Measurements from ENCODE around the gene MAGI2. TPM values are rescaled to one million over a fixed set of nuclear protein-coding genes. Genes with fewer than 3 reads are reported as not detected.

The MAGI2 gene
- total and polyA plus RNA-seq, 2 of the 13 experiments (the other 11 are each of a cell fraction or from before 2014, with no cell fraction given) = 1.5 to 3.8 TPM

- TF ChIP-seq SNAPC4 (CRISPR knock-in tag; IDR thresholded peaks at IDR 0.05) = no peak
- no peak for TF ChIP-seq CENPBD1 (CRISPR knock-in tag; IDR thresholded peaks at IDR 0.05; ENCODE audit: borderline replicate concordance, low read depth)
- TF ChIP-seq JUN (CRISPR knock-in tag; IDR thresholded peaks at IDR 0.05) = no peak
- TF ChIP-seq ZBTB26 (CRISPR knock-in tag; IDR thresholded peaks at IDR 0.05; ENCODE audit: borderline replicate concordance) = no peak
- no peak for TF ChIP-seq ZNF225 (CRISPR knock-in tag; IDR thresholded peaks at IDR 0.05)
- no peak for TF ChIP-seq ZNF687 (CRISPR knock-in tag; IDR thresholded peaks at IDR 0.05)
- TF ChIP-seq AFF4 (CRISPR knock-in tag; IDR thresholded peaks at IDR 0.05) = no peak
- no peak for TF ChIP-seq ZBTB7B (CRISPR knock-in tag; IDR thresholded peaks at IDR 0.05)
- TF ChIP-seq MTA3 (CRISPR knock-in tag; IDR thresholded peaks at IDR 0.05) = no peak
- TF ChIP-seq MIER3 (CRISPR knock-in tag; IDR thresholded peaks at IDR 0.05; ENCODE audit: borderline replicate concordance) = no peak
Observed at GRCh38 chr7:79141252-79141651, 312.2 kb downstream of the MAGI2 start (continued).
